CD4-positive, alpha-beta T cell (primary cell): ENCODE results near the gene NFYC. TPM values are rescaled to one million over a fixed set of nuclear protein-coding genes. Genes with fewer than 3 reads are reported as not detected.

Experiments
- ATAC-seq: fragments of 200-7000 bp; cut with Tn5 transposase; one replicate; pipeline ENCODE4 v1.10.0; 2022; ENCODE audit warnings: mild to moderate bottlenecking; ENCODE audit not compliant: poor library complexity
- CTCF ChIA-PET: fragments of 350-600 bp; sonication (Branson Sonifier 250); formaldehyde crosslinking; loops from one replicate; lab custom pipeline; 2021; ENCODE audit warnings: antibody characterized with exemption, inconsistent platforms; lab: Charles Lee
- POLR2A ChIA-PET: fragments of 350-600 bp; sonication (Branson Sonifier 250); formaldehyde crosslinking; loops from one replicate; lab custom pipeline; 2021; ENCODE audit warnings: antibody characterized with exemption, inconsistent platforms; lab: Charles Lee
- DNase-seq, 14 experiments: peaks; one replicate each; pipeline ENCODE4 v3.0.0-alpha.2; 2013 to 2020; ENCODE audit warnings: mixed read lengths in 2 of 14
- H3K27ac ChIP-seq, 2 donors: one replicate each; pipeline versions ENCODE4 v1.5.1 to v1.7.0; 2013; ENCODE audit warnings: low read length in 2 of 2, low read depth in 1 of 2, mild to moderate bottlenecking in 1 of 2
- H3K27me3 ChIP-seq, 2 experiments: 1 replicate in 1 of 2; 2 replicates in 1 of 2; pipeline versions ENCODE4 v1.6.1 to v1.7.0; 2013; ENCODE audit warnings: low read length in 2 of 2, control low read depth in 1 of 2, mild to moderate bottlenecking in 1 of 2, moderate library complexity in 1 of 2; ENCODE audit not compliant: insufficient read depth in 2 of 2, control insufficient read depth in 1 of 2
- H3K36me3 ChIP-seq: one replicate; pipeline ENCODE4 v1.6.1; 2013; ENCODE audit warnings: low read length, control low read depth; ENCODE audit not compliant: insufficient read depth
- H3K4me1 ChIP-seq: one replicate; pipeline ENCODE4 v1.6.1; 2013; ENCODE audit warnings: low read length, control low read depth; ENCODE audit not compliant: insufficient read depth
- H3K4me3 ChIP-seq: one replicate; pipeline ENCODE4 v1.5.1; 2013; ENCODE audit warnings: mild to moderate bottlenecking, low read length, moderate library complexity
- H3K9me3 ChIP-seq, 2 experiments: 1 replicate in 1 of 2; 2 replicates in 1 of 2; pipeline versions ENCODE4 v1.6.1 to v1.7.0; 2013; ENCODE audit warnings: low read length in 2 of 2, mild to moderate bottlenecking in 2 of 2, control low read depth in 1 of 2, moderate library complexity in 1 of 2; ENCODE audit not compliant: control insufficient read depth in 1 of 2, insufficient read depth in 1 of 2
- H3K27ac Mint-ChIP-seq: one replicate; pipeline ENCODE4 v1.8.0; 2020; ENCODE audit warnings: mixed read lengths
- H3K27me3 Mint-ChIP-seq: one replicate; pipeline ENCODE4 v1.8.0; 2021; ENCODE audit warnings: mixed read lengths
- H3K36me3 Mint-ChIP-seq: one replicate; pipeline ENCODE4 v1.8.0; 2021; ENCODE audit warnings: low read depth, mixed read lengths
- H3K4me1 Mint-ChIP-seq: one replicate; pipeline ENCODE4 v1.8.0; 2021; ENCODE audit warnings: low read depth, mixed read lengths
- H3K4me3 Mint-ChIP-seq: one replicate; pipeline ENCODE4 v1.8.0; 2020; ENCODE audit warnings: mild to moderate bottlenecking, mixed read lengths
- H3K9me3 Mint-ChIP-seq: one replicate; pipeline ENCODE4 v1.8.0; 2020; ENCODE audit warnings: mixed read lengths
- intact Hi-C, 2 experiments: fragments of 100-400 bp; cut with DNase I in 1 of 2; cut with micrococcal nuclease in 1 of 2; formaldehyde crosslinking; loops; one replicate each; pipeline versions ENCODE4 v1.15.1 to v1.9.0; 2023 to 2025; cut with DNase I, micrococcal nuclease
- total RNA-seq, 174 experiments: library from RNA in 2 of 174; stranded (reverse) in 2 of 174; gene quantifications; one replicate each; pipeline ENCODE4 v1.2.3 and lab custom pipeline; 2021 to 2026
- TF ChIP-seq, protein P1 (sequence below): fragments of 200-600 bp; IDR thresholded peaks from one replicate; pipeline ENCODE4 v1.8.0; 2022; ENCODE audit warnings: antibody characterized with exemption, mild to moderate bottlenecking

The NFYC gene
- total RNA-seq, 2 experiments from 2014 or later: 28.6 to 35.2 TPM

GRCh38 chr1:40755067-40755466 lies 63.6 kb downstream of the NFYC start:
- ChIA-PET CTCF (no interaction called here), POLR2A (no interaction called here)
- intact Hi-C loops: no loop called here
- Histone ChIP-seq H3K4me3 (no peak overlapping the region), H3K27me3 (no peaks in the 10 kb centered on the region), H3K4me1 (no peaks in the 10 kb centered on the region), H3K27ac (no peak overlapping the region), H3K36me3 (peaks cover 87% of the 10 kb centered on the region), H3K9me3 (no peaks in the 10 kb centered on the region)
- no peak overlapping the region for H3K27ac Mint-ChIP-seq
- H3K36me3 Mint-ChIP-seq: peaks cover 90% of the 10 kb centered on the region
- no peaks in the 10 kb centered on the region for H3K9me3 Mint-ChIP-seq
- no peak for DNase-seq
- H3K27me3 Mint-ChIP-seq: no peaks in the 10 kb centered on the region
- TF ChIP-seq, protein P1, sequence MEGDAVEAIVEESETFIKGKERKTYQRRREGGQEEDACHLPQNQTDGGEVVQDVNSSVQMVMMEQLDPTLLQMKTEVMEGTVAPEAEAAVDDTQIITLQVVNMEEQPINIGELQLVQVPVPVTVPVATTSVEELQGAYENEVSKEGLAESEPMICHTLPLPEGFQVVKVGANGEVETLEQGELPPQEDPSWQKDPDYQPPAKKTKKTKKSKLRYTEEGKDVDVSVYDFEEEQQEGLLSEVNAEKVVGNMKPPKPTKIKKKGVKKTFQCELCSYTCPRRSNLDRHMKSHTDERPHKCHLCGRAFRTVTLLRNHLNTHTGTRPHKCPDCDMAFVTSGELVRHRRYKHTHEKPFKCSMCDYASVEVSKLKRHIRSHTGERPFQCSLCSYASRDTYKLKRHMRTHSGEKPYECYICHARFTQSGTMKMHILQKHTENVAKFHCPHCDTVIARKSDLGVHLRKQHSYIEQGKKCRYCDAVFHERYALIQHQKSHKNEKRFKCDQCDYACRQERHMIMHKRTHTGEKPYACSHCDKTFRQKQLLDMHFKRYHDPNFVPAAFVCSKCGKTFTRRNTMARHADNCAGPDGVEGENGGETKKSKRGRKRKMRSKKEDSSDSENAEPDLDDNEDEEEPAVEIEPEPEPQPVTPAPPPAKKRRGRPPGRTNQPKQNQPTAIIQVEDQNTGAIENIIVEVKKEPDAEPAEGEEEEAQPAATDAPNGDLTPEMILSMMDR: no peak
- ATAC-seq: no peak
- H3K4me1 Mint-ChIP-seq: peaks cover 11% of the 10 kb centered on the region
- no peak overlapping the region for H3K4me3 Mint-ChIP-seq

- Mint-ChIP-seq H3K27ac (no peak overlapping the region), H3K4me3 (no peak overlapping the region), H3K36me3 (peaks cover 89% of the 10 kb centered on the region), H3K27me3 (no peaks in the 10 kb centered on the region), H3K4me1 (peaks cover 16% of the 10 kb centered on the region), H3K9me3 (no peaks in the 10 kb centered on the region)
- H3K4me3 ChIP-seq: no peak overlapping the region
- ChIA-PET POLR2A (no interaction called here), CTCF (interaction anchor here (1.7 kb wide), 1 partner anchor 18 kb away, joined by 5 read pairs; no protein-coding TSS in a partner anchor)
- ATAC-seq: no peak
- TF ChIP-seq, protein P1: no peak
- peaks cover 5% of the 10 kb centered on the region for H3K4me1 ChIP-seq
- no peaks in the 10 kb centered on the region for H3K9me3 ChIP-seq
- no peak for DNase-seq
- intact Hi-C loops: no loop called here
- H3K27me3 ChIP-seq: no peaks in the 10 kb centered on the region
- H3K36me3 ChIP-seq: peaks cover 89% of the 10 kb centered on the region
- no peak overlapping the region for H3K27ac ChIP-seq
These were observed 65.0 kb downstream of the NFYC start for GRCh38 chr1:40756523-40756922.

DNA sequence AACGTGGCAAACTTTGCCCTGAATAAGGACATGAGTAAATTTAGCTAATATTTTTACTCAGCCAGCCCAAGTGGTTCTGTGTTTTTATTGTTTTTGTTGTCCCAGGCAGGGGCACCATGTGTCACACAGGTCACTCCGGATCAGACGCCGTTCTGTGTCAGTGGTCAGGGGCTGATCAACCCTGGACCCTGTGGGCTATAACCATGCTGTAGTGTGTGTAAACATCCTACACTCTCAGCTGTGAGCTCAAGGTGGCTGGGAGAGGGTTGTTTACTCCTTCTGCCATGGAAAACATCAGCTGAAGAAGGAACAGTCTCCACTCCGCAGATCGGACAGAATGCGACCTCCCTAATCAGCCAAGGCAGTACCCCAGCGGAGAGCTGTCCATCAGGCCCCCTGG lies 65.6 kb downstream of the NFYC start:
- ATAC-seq (no peak), DNase-seq (no peak)
- Histone ChIP-seq H3K4me1 (peaks cover 5% of the 10 kb centered on the region), H3K27ac (no peak overlapping the region), H3K36me3 (peaks cover 90% of the 10 kb centered on the region), H3K4me3 (no peak overlapping the region), H3K9me3 (no peaks in the 10 kb centered on the region), H3K27me3 (no peaks in the 10 kb centered on the region)
- no peaks in the 10 kb centered on the region for H3K9me3 Mint-ChIP-seq
- peaks cover 20% of the 10 kb centered on the region for H3K4me1 Mint-ChIP-seq
- no peaks in the 10 kb centered on the region for H3K27me3 Mint-ChIP-seq
- H3K27ac Mint-ChIP-seq: no peak overlapping the region
- POLR2A ChIA-PET: no interaction called here
- CTCF ChIA-PET: interaction anchor here (1.7 kb wide), 1 partner anchor 17 kb away, joined by 5 read pairs; no protein-coding TSS in a partner anchor
- intact Hi-C loops: no loop called here
- peaks cover 89% of the 10 kb centered on the region for H3K36me3 Mint-ChIP-seq
- TF ChIP-seq, protein P1: no peak
- no peak overlapping the region for H3K4me3 Mint-ChIP-seq
